Prostate gland (tissue), 2 donors: ENCODE results near the gene DBNDD2. TPM values are rescaled to one million over a fixed set of nuclear protein-coding genes. Genes with fewer than 3 reads are reported as not detected.

Experiments
- DNase-seq: peaks from one replicate; pipeline ENCODE4 v3.0.0-alpha.2; 2019; ENCODE audit warnings: low spot score
- H3K27ac ChIP-seq, 2 donors: fragments of 200-600 bp; sonication (generic); 2 replicates each; pipeline ENCODE4 v1.5.1; 2017 to 2019
- H3K27me3 ChIP-seq: fragments of 200-600 bp; sonication (generic); replicated peaks from 2 replicates; pipeline ENCODE4 v1.5.1; 2019; ENCODE audit not compliant: insufficient read depth
- H3K36me3 ChIP-seq, 2 donors: fragments of 200-600 bp; sonication (generic); 1 replicate in 1 of 2; 2 replicates in 1 of 2; pipeline versions ENCODE4 v1.5.1 to v1.8.1; 2017 to 2019
- H3K4me1 ChIP-seq: fragments of 200-600 bp; sonication (generic); replicated peaks from 2 replicates; pipeline ENCODE4 v1.5.1; 2019
- H3K4me3 ChIP-seq, 2 donors: fragments of 200-600 bp; sonication (generic); 2 replicates each; pipeline ENCODE4 v1.5.1; 2017 to 2019
- H3K9me3 ChIP-seq: fragments of 200-600 bp; sonication (generic); 2 replicates; pipeline ENCODE4 v1.5.1; 2017
- POLR2A ChIP-seq: fragments of 450-650 bp; IDR thresholded peaks from one replicate; pipeline ENCODE4 v1.6.1; 2016; ENCODE audit warnings: antibody characterized with exemption, mild to moderate bottlenecking
- POLR2AphosphoS5 ChIP-seq: sonication (generic); formaldehyde crosslinking; IDR thresholded peaks from one replicate; pipeline ENCODE4 v1.6.1; 2017; ENCODE audit warnings: antibody characterized with exemption
- whole genome bisulfite sequencing: methylation state at CpG from one replicate; pipeline ENCODE4 v1.1.5; 2018; 5-methylcytosine and 5-hydroxymethylcytosine counted together
- intact Hi-C: fragments of 100-400 bp; cut with DNase I; formaldehyde crosslinking; loops from one replicate; pipeline ENCODE4 v1.14.2; 2022
- total RNA-seq, 2 donors: library from RNA; depleted of rRNA; stranded (reverse); fragments of >200 nt; gene quantifications; one replicate each; pipeline ENCODE4 v1.1.0, GENCODE V29; 2016
- TF ChIP-seq, protein P1 (sequence below), 4 experiments: fragments of 200-600 bp in 2 of 4; fragments of 450-650 bp in 2 of 4; sonication (generic) in 2 of 4; IDR thresholded peaks; 1 replicate in 3 of 4; 2 replicates in 1 of 4; pipeline ENCODE4 v1.5.1; 2016 to 2019; ENCODE audit warnings: antibody characterized with exemption in 4 of 4, mild to moderate bottlenecking in 2 of 4, moderate library complexity in 2 of 4

DBNDD2 gene
- total RNA-seq, 2 donors from 2014 or later = 33.7 to 34.4 TPM

DNA sequence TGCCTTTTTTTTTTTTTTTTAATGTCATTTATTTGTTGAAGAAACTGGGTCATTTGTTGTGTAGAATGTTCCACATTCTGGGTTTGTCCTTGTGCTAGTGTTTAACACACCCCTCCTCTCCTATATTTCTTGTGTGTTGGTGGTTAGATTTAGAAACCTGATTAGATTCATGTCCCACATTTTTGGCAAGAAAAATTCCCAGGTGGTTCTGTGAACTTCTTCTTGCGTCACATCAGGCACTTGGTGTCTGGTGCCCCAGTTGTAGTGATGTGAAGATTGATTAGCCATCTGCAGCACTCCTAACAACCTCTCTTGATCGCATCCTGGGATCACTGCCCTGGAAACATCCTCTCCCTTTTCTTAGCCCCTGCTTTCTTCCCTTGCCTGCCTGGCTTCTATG is 15.6 kb downstream of the DBNDD2 start:
- DNase-seq = no peak
- Histone ChIP-seq H3K9me3 (no peaks in the 10 kb centered on the region), H3K4me3 (no peak overlapping the region), H3K4me1 (no peaks in the 10 kb centered on the region), H3K36me3 (peaks cover 9 to 18% of the 10 kb centered on the region in 2 donors), H3K27ac (no peak overlapping the region), H3K27me3 (no peaks in the 10 kb centered on the region)
- TF ChIP-seq POLR2A (no peak), POLR2AphosphoS5 (no peak)
- TF ChIP-seq, protein P1, sequence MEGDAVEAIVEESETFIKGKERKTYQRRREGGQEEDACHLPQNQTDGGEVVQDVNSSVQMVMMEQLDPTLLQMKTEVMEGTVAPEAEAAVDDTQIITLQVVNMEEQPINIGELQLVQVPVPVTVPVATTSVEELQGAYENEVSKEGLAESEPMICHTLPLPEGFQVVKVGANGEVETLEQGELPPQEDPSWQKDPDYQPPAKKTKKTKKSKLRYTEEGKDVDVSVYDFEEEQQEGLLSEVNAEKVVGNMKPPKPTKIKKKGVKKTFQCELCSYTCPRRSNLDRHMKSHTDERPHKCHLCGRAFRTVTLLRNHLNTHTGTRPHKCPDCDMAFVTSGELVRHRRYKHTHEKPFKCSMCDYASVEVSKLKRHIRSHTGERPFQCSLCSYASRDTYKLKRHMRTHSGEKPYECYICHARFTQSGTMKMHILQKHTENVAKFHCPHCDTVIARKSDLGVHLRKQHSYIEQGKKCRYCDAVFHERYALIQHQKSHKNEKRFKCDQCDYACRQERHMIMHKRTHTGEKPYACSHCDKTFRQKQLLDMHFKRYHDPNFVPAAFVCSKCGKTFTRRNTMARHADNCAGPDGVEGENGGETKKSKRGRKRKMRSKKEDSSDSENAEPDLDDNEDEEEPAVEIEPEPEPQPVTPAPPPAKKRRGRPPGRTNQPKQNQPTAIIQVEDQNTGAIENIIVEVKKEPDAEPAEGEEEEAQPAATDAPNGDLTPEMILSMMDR (IDR thresholded peaks at IDR 0.05) = no peak
- intact Hi-C loops = no loop called here
- WGBS = 78% methylated on average over 2 of the region's 2 CpGs

DNA sequence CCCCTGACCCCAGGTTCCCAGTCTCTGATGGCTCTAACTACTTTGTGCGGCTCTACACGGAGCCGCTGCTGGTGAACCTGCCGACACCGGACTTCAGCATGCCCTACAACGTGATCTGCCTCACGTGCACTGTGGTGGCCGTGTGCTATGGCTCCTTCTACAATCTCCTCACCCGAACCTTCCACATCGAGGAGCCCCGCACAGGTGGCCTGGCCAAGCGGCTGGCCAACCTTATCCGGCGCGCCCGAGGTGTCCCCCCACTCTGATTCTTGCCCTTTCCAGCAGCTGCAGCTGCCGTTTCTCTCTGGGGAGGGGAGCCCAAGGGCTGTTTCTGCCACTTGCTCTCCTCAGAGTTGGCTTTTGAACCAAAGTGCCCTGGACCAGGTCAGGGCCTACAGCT is 17.5 kb downstream of the DBNDD2 start:
- Histone ChIP-seq H3K27ac (no peak overlapping the region), H3K9me3 (no peaks in the 10 kb centered on the region), H3K4me1 (no peaks in the 10 kb centered on the region), H3K36me3 (peaks cover 3 to 17% of the 10 kb centered on the region in 2 donors), H3K4me3 (no peak overlapping the region), H3K27me3 (no peaks in the 10 kb centered on the region)
- WGBS = 91% methylated on average over 17 of the region's 17 CpGs
- intact Hi-C loops = no loop called here
- DNase-seq = no peak
- TF ChIP-seq, protein P1 (IDR thresholded peaks at IDR 0.05) = no peak
- no peak for TF ChIP-seq POLR2AphosphoS5
- no peak for TF ChIP-seq POLR2A

- H3K27me3 ChIP-seq = no peaks in the 10 kb centered on the region
- H3K27ac ChIP-seq = no peak overlapping the region
- H3K36me3 ChIP-seq = peaks cover 2 to 11% of the 10 kb centered on the region in 2 donors
- no peaks in the 10 kb centered on the region for H3K9me3 ChIP-seq
- TF ChIP-seq, protein P1 (IDR thresholded peaks at IDR 0.05) = no peak
- TF ChIP-seq POLR2AphosphoS5 (no peak), POLR2A (no peak)
- no peak for DNase-seq
- no peak overlapping the region for H3K4me3 ChIP-seq
- intact Hi-C loops = no loop called here
- H3K4me1 ChIP-seq = no peaks in the 10 kb centered on the region
- WGBS = 70% methylated on average over 5 of the region's 5 CpGs
Observed at GRCh38 chr20:45426320-45427016, 18.4 kb downstream of the DBNDD2 start.

- WGBS = 82% methylated on average over 14 of the region's 14 CpGs
- Histone ChIP-seq H3K4me1 (no peaks in the 10 kb centered on the region), H3K36me3 (peaks cover 2 to 10% of the 10 kb centered on the region in 2 donors), H3K27ac (no peak overlapping the region), H3K4me3 (no peak overlapping the region), H3K9me3 (no peaks in the 10 kb centered on the region), H3K27me3 (no peaks in the 10 kb centered on the region)
- TF ChIP-seq POLR2A (no peak), POLR2AphosphoS5 (no peak)
- TF ChIP-seq, protein P1 (IDR thresholded peaks at IDR 0.05) = no peak
- no peak for DNase-seq
- intact Hi-C loops = no loop called here
Observed at GRCh38 chr20:45427236-45428149, 19.4 kb downstream of the DBNDD2 start.
